Astrocyte of the spinal cord (primary cell): ENCODE data around the gene TGM4.

Experiments
- DNase-seq: peaks from one replicate; pipeline ENCODE4 v3.0.0; 2011; ENCODE audit warnings: low read depth, low spot score
- H3K4me3 ChIP-seq: 2 replicates; pipeline ENCODE4 v1.5.1; 2011; ENCODE audit warnings: low read depth, mild to moderate bottlenecking, low read length, moderate library complexity
- CTCF ChIP-seq: IDR thresholded peaks from 2 replicates; pipeline ENCODE4 v1.5.1; 2012; ENCODE audit warnings: low read depth, mild to moderate bottlenecking, low read length, inconsistent platforms
- in situ Hi-C: cut with HindIII; loops from 2 replicates; pipeline ENCODE4 v1.10.0; 2017; ENCODE audit warnings: low sequenced_read_pairs

TGM4 gene

GRCh38 chr3:44960387-44961026, 86.1 kb downstream of the TGM4 start:
- H3K4me3 ChIP-seq = no peak overlapping the region
- no peak for TF ChIP-seq CTCF
- DNase-seq = no peak
- in situ Hi-C loops = no loop called here

- DNase-seq = no peak
- H3K4me3 ChIP-seq = no peak overlapping the region
- no peak for TF ChIP-seq CTCF
- in situ Hi-C loops = no loop called here
Measured at GRCh38 chr3:44961888-44962287, 87.5 kb downstream of the TGM4 start.

GRCh38 chr3:44962621-44963393, 88.4 kb downstream of the TGM4 start:
- TF ChIP-seq CTCF = no peak
- DNase-seq = no peak
- no peak overlapping the region for H3K4me3 ChIP-seq
- in situ Hi-C loops = no loop called here

- TF ChIP-seq CTCF = no peak
- no peak overlapping the region for H3K4me3 ChIP-seq
- no peak for DNase-seq
- in situ Hi-C loops = no loop called here
Measured at GRCh38 chr3:44963571-44964325, 89.3 kb downstream of the TGM4 start.
